GM12878 (cell line): ENCODE data around the gene FNDC3B. TPM values are rescaled to one million over a fixed set of nuclear protein-coding genes. Genes with fewer than 3 reads are reported as not detected.

Experiments
- ATAC-seq: fragments of 200-7000 bp; cut with Tn5 transposase; 3 replicates; pipeline ENCODE4 v1.9.1; 2020; ENCODE audit warnings: mild to moderate bottlenecking, moderate library complexity
- BruUV-seq: library from RNA; stranded (reverse); fragments of 400-500 nt; replicated peaks from 2 replicates; lab custom pipeline; 2021; lab: Mats Ljungman, UMichigan
- CTCF ChIA-PET: fragments of 300-600 bp; sonication (Branson Sonifier 250); formaldehyde crosslinking; extraction: SDS; loops from one replicate; lab custom pipeline; 2021; ENCODE audit warnings: inconsistent platforms; lab: Yijun Ruan, JAX
- POLR2A ChIA-PET: fragments of 350-600 bp; formaldehyde crosslinking; extraction: SDS; loops from one replicate; lab custom pipeline; 2021; ENCODE audit warnings: inconsistent platforms; lab: Charles Lee
- RAD21 ChIA-PET: fragments of 300-600 bp; sonication (Branson Sonifier 250); formaldehyde crosslinking; loops from one replicate; lab custom pipeline; 2023; ENCODE audit warnings: antibody characterized with exemption; ENCODE audit not compliant: unreplicated experiment; lab: Charles Lee
- SMC1A ChIA-PET: fragments of 300-600 bp; sonication (Branson Sonifier 250); formaldehyde crosslinking; loops from one replicate; lab custom pipeline; 2023; ENCODE audit not compliant: unreplicated experiment, uncharacterized antibody; lab: Charles Lee
- DNase-seq: peaks from one replicate; pipeline ENCODE4 v3.0.0-alpha.2; 2011; ENCODE audit warnings: low read depth, low spot score
- FAIRE-seq: peaks from 3 replicates; lab custom pipeline; 2011; peaks lifted over from hg19 to GRCh38; lab: Jason Lieb, UNC
- H2AFZ ChIP-seq: 2 replicates; pipeline ENCODE4 v1.6.0; 2011; ENCODE audit warnings: low read depth, low read length, control low read depth; ENCODE audit not compliant: control insufficient read depth
- H3K27ac ChIP-seq: 2 replicates; pipeline ENCODE4 v1.5.1; 2011; ENCODE audit warnings: control low read depth; ENCODE audit not compliant: control insufficient read depth, insufficient read depth
- H3K27me3 ChIP-seq, 2 experiments: replicated peaks in 1 of 2; 2 replicates each; pipeline versions ENCODE4 v1.6.0 to v1.6.1; 2011; ENCODE audit warnings: low read length in 1 of 2; ENCODE audit not compliant: control insufficient read depth in 2 of 2, insufficient read depth in 2 of 2
- H3K36me3 ChIP-seq, 2 experiments: 2 replicates each; pipeline ENCODE4 v1.5.1; 2011; ENCODE audit warnings: low read length in 1 of 2; ENCODE audit not compliant: control insufficient read depth in 2 of 2, insufficient read depth in 2 of 2
- H3K4me1 ChIP-seq: 2 replicates; pipeline ENCODE4 v1.6.1; 2011; ENCODE audit warnings: mild to moderate bottlenecking, low read length, moderate library complexity, mixed read lengths; ENCODE audit not compliant: control insufficient read depth, insufficient read depth
- H3K4me2 ChIP-seq: 2 replicates; pipeline ENCODE4 v1.6.0; 2011; ENCODE audit warnings: control low read depth; ENCODE audit not compliant: control insufficient read depth, insufficient read depth
- H3K4me3 ChIP-seq: fragments of 200-600 bp; sonication (generic); 2 replicates; pipeline ENCODE4 v1.5.1; 2016
- H3K79me2 ChIP-seq: 2 replicates; pipeline ENCODE4 v1.6.0; 2011; ENCODE audit warnings: low read length; ENCODE audit not compliant: control insufficient read depth, insufficient read depth
- H3K9ac ChIP-seq: 2 replicates; pipeline ENCODE4 v1.8.0; 2011; ENCODE audit warnings: low read length, control low read depth, mixed read lengths; ENCODE audit not compliant: control insufficient read depth, insufficient read depth
- H3K9me3 ChIP-seq: replicated peaks from 3 replicates; pipeline ENCODE4 v1.5.1; 2011; ENCODE audit warnings: mild to moderate bottlenecking, low read length; ENCODE audit not compliant: control insufficient read depth, insufficient read depth
- H4K20me1 ChIP-seq: 2 replicates; pipeline ENCODE4 v1.6.0; 2011; ENCODE audit not compliant: control insufficient read depth, insufficient read depth
- IKZF2 ChIP-seq, 2 experiments: fragments of 450-650 bp; IDR thresholded peaks; 2 replicates each; pipeline ENCODE4 v1.6.1; 2017; ENCODE audit warnings: mild to moderate bottlenecking in 2 of 2, moderate library complexity in 2 of 2
- MEF2B ChIP-seq: fragments of 450-650 bp; IDR thresholded peaks from 2 replicates; pipeline ENCODE4 v1.6.1; 2018; ENCODE audit warnings: mild to moderate bottlenecking, moderate library complexity; ENCODE audit not compliant: partially characterized antibody, poor library complexity, severe bottlenecking
- POU2F2 ChIP-seq: IDR thresholded peaks from 3 replicates; pipeline ENCODE4 v1.6.1; 2011; ENCODE audit warnings: low read depth, mild to moderate bottlenecking, low read length, borderline replicate concordance
- RUNX3 ChIP-seq: IDR thresholded peaks from 2 replicates; pipeline ENCODE4 v1.6.1; 2012; ENCODE audit warnings: low read length, inconsistent platforms
- SIN3A ChIP-seq: IDR thresholded peaks from 2 replicates; pipeline ENCODE4 v1.6.1; 2012; ENCODE audit warnings: low read depth, low read length, improper control_type of control experiment
- SP1 ChIP-seq: IDR thresholded peaks from one replicate; pipeline ENCODE4 v1.6.1; 2011; ENCODE audit warnings: low read depth, low read length
- STAT1 ChIP-seq: fragments of 450-650 bp; conservative IDR thresholded peaks from 2 replicates; pipeline ENCODE4 v1.6.1; 2014; ENCODE audit warnings: antibody characterized with exemption, mild to moderate bottlenecking
- WGBS: methylation state at CpG from one replicate; pipeline ENCODE4 v1.1.6; 2016; ENCODE audit warnings: low lambda C conversion rate; ENCODE audit not compliant: insufficient replicate concordance, insufficient coverage; ENCODE audit errors: missing lambda C conversion rate; 5-methylcytosine and 5-hydroxymethylcytosine counted together
- in situ Hi-C: fragments of 300-500 bp; cut with MboI; formaldehyde crosslinking; loops from 9 replicates; pipeline ENCODE4 v1.14.3; 2018; ENCODE audit warnings: mixed read lengths
- intact Hi-C: fragments of 100-400 bp; cut with micrococcal nuclease; formaldehyde crosslinking; loops from one replicate; pipeline ENCODE4 v1.14.2; 2022; ENCODE audit not compliant: unreplicated experiment
- polyA plus RNA-seq, 11 experiments: library from polyadenylated mRNA; depleted of rRNA in 4 of 11; unstranded in 6 of 11; stranded (reverse) in 5 of 11; fragments of >200 nt; fragmentation: Nextera tagmentation in 4 of 11; fragmentation: Illumina TruSeq in 1 of 11; extraction: Ambion mirVana in 4 of 11; extraction: Trizol in 1 of 11; gene quantifications; 1 replicate in 1 of 11; 2 replicates in 10 of 11; pipeline versions ENCODE4 v1.2.1 to v1.2.3, GENCODE V29; 2011 to 2016; ENCODE audit warnings: inconsistent platforms in 2 of 11, missing spikeins in 2 of 11, low read depth in 1 of 11
- total RNA-seq, 4 experiments: library from RNA; depleted of rRNA in 3 of 4; stranded (reverse); fragments of >200 nt in 3 of 4; fragmentation: Illumina TruSeq in 1 of 4; extraction: Trizol in 1 of 4; gene quantifications; 2 replicates each; pipeline versions ENCODE4 v1.2.1 to v1.2.3, GENCODE V29; 2013 to 2021
- TF ChIP-seq, protein P1 (sequence below): fragments of 450-650 bp; IDR thresholded peaks from 2 replicates; pipeline ENCODE4 v1.6.1; 2017; ENCODE audit warnings: antibody characterized with exemption, mild to moderate bottlenecking, moderate library complexity
- TF ChIP-seq, protein P2 (sequence below): IDR thresholded peaks from 2 replicates; pipeline ENCODE4 v1.6.1; 2011; ENCODE audit warnings: borderline replicate concordance, low read depth, mild to moderate bottlenecking, moderate library complexity, low read length; ENCODE audit not compliant: insufficient read depth, poor library complexity, severe bottlenecking

FNDC3B gene
- total and polyA plus RNA-seq, 10 of the 15 experiments (the other 5 are each of a cell fraction or from before 2014, with no cell fraction given) = 7.9 to 35.0 (median 18.5) TPM

DNA sequence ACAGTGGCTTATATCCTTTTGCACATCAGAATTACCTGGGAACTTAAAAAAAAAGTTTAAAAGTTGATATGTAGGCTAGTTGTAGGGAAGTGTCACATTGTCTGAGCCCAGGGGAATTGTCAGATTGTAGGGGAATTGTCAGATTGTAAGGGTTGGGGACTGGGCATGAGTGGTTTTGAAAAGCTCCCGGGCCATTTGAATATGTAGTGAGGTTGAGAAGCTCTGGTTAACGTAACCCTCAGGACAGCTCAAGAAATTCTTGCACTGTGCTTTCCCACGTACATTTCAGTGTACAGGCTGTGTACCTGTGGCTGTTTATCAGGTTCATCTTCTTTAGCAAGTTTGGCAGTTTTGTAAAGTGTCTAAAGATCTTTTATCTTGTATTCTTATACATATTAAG is 107.0 kb downstream of the FNDC3B start:
- no peaks in the 10 kb centered on the region for H4K20me1 ChIP-seq
- H3K4me3 ChIP-seq = no peak overlapping the region
- ATAC-seq (peak; percentile 27), DNase-seq (peak; percentile 57), FAIRE-seq (no peak)
- in situ Hi-C loops (no loop called here), intact Hi-C loops (no loop called here)
- peaks cover 4 to 10% of the 10 kb centered on the region in 2 experiments; a peak in 1 of 4 replicates for H3K36me3 ChIP-seq
- RAD21 ChIA-PET = interaction anchor here (0.6 to 6.8 kb wide), 19 partner anchors 7 to 186 kb away, joined by 3 to 71 read pairs (median 4); no protein-coding TSS in a partner anchor
- H3K4me1 ChIP-seq = peaks cover 56% of the 10 kb centered on the region
- no peak overlapping the region; the same call in 1 of the 2 replicates for H3K9ac ChIP-seq
- BruUV-seq = no TSS peak
- SMC1A ChIA-PET = interaction anchor here (0.6 to 23.1 kb wide), 17 partner anchors 9 to 500 kb away, joined by 3 to 441 read pairs (median 5); no protein-coding TSS in a partner anchor
- POLR2A ChIA-PET = interaction anchor here (0.5 to 2.2 kb wide), 13 partner anchors 7 to 270 kb away, joined by 3 to 13 read pairs (median 3); no protein-coding TSS in a partner anchor
- no peak overlapping the region for H2AFZ ChIP-seq
- no peaks in the 10 kb centered on the region for H3K27me3 ChIP-seq
- CTCF ChIA-PET = interaction anchor here (0.8 to 2.6 kb wide), 6 partner anchors 12 to 196 kb away, joined by 3 to 9 read pairs (median 4); no protein-coding TSS in a partner anchor
- H3K4me2 ChIP-seq = peak overlapping the region; percentile 55
- TF ChIP-seq SIN3A (no peak), POU2F2 (peak; percentile 76; the same call in 1 of the 3 replicates), IKZF2 (IDR thresholded peaks at IDR 0.05) (peak in 1 of 2 experiments; percentile 16; a peak in 1 of 4 replicates), MEF2B (peak; percentile 88), STAT1 (no peak), RUNX3 (peak; percentile 51; the same call in 1 of the 2 replicates), SP1 (no peak)
- TF ChIP-seq, protein P1, sequence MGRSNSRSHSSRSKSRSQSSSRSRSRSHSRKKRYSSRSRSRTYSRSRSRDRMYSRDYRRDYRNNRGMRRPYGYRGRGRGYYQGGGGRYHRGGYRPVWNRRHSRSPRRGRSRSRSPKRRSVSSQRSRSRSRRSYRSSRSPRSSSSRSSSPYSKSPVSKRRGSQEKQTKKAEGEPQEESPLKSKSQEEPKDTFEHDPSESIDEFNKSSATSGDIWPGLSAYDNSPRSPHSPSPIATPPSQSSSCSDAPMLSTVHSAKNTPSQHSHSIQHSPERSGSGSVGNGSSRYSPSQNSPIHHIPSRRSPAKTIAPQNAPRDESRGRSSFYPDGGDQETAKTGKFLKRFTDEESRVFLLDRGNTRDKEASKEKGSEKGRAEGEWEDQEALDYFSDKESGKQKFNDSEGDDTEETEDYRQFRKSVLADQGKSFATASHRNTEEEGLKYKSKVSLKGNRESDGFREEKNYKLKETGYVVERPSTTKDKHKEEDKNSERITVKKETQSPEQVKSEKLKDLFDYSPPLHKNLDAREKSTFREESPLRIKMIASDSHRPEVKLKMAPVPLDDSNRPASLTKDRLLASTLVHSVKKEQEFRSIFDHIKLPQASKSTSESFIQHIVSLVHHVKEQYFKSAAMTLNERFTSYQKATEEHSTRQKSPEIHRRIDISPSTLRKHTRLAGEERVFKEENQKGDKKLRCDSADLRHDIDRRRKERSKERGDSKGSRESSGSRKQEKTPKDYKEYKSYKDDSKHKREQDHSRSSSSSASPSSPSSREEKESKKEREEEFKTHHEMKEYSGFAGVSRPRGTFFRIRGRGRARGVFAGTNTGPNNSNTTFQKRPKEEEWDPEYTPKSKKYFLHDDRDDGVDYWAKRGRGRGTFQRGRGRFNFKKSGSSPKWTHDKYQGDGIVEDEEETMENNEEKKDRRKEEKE = no peak
- TF ChIP-seq, protein P2, sequence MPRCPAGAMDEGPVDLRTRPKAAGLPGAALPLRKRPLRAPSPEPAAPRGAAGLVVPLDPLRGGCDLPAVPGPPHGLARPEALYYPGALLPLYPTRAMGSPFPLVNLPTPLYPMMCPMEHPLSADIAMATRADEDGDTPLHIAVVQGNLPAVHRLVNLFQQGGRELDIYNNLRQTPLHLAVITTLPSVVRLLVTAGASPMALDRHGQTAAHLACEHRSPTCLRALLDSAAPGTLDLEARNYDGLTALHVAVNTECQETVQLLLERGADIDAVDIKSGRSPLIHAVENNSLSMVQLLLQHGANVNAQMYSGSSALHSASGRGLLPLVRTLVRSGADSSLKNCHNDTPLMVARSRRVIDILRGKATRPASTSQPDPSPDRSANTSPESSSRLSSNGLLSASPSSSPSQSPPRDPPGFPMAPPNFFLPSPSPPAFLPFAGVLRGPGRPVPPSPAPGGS = peak; percentile 18
- H3K27ac ChIP-seq = peak overlapping the region; percentile 48
- H3K79me2 ChIP-seq = peaks cover 64% of the 10 kb centered on the region
- WGBS = 29% methylated on average over 3 of the region's 3 CpGs
- H3K9me3 ChIP-seq = peaks cover 2% of the 10 kb centered on the region; the same call in 1 of the 3 replicates
